Measurements from ENCODE around the gene DIP2B. TPM values are rescaled to one million over a fixed set of nuclear protein-coding genes. Genes with fewer than 3 reads are reported as not detected.

DIP2B gene
- total RNA-seq, 1 experiment from 2014 or later = 30.2 TPM

- no peak overlapping the region for H3K27ac ChIP-seq (ENCODE audit: low read length)
- POLR2A ChIA-PET = no interaction called here
- ATAC-seq = no peak
- DNase-seq (ENCODE audit: low read depth, low spot score) = no peak
- H3K4me3 ChIP-seq (ENCODE audit: low read depth in 2 of 2, low read length in 2 of 2) = no peak overlapping the region
- H3K36me3 ChIP-seq (ENCODE audit: control insufficient read depth, insufficient read depth, low read length) = peaks cover 8% of the 10 kb centered on the region; the same call in 1 of the 2 replicates
- H3K9me3 ChIP-seq (ENCODE audit: control insufficient read depth, insufficient read depth, low read depth, low read length) = no peaks in the 10 kb centered on the region
- no peaks in the 10 kb centered on the region for H3K27me3 ChIP-seq (ENCODE audit: control insufficient read depth, insufficient read depth, low read length)
- intact Hi-C loops (cut with micrococcal nuclease; ENCODE audit: unreplicated experiment) = no loop called here
- CTCF ChIA-PET = no interaction called here
- TF ChIP-seq SIN3A (IDR thresholded peaks at IDR 0.05; ENCODE audit: borderline replicate concordance, insufficient read depth, low read depth, low read length) = no peak
- TF ChIP-seq REST (IDR thresholded peaks at IDR 0.05; ENCODE audit: insufficient read depth in 1 of 2, low read depth in 2 of 2, low read length in 1 of 2) = no peak
- no peak for TF ChIP-seq TCF7L2 (IDR thresholded peaks at IDR 0.05; ENCODE audit: low read depth, low read length)
- TF ChIP-seq CTCF (IDR thresholded peaks at IDR 0.05) = no peak
- TF ChIP-seq POLR2AphosphoS5 (IDR thresholded peaks at IDR 0.05; ENCODE audit: low read depth, low read length) = no peak
- H3K4me1 ChIP-seq (ENCODE audit: control insufficient read depth, insufficient read depth, low read length) = peaks cover 2% of the 10 kb centered on the region; the same call in 1 of the 2 replicates
- in situ Hi-C loops (cut with HindIII; ENCODE audit: low pct_unique_long_range_greater_than_20kb, low sequenced_read_pairs) = no loop called here
- no TSS peak for BruUV-seq (replicated peaks)
Measured at GRCh38 chr12:50678650-50679365, 174.0 kb downstream of the DIP2B start.

GRCh38 chr12:50679612-50680011 lies 174.8 kb downstream of the DIP2B start:
- CTCF ChIA-PET = interaction anchor here (0.7 kb wide), 1 partner anchor 18 kb away, joined by 7 read pairs; no protein-coding TSS in a partner anchor

More at GRCh38 chr12:50679612-50680011, 174.8 kb downstream of the DIP2B start:
- H3K27ac ChIP-seq (ENCODE audit: low read length) = no peak overlapping the region
- no peaks in the 10 kb centered on the region for H3K9me3 ChIP-seq (ENCODE audit: control insufficient read depth, insufficient read depth, low read depth, low read length)
- H3K4me1 ChIP-seq (ENCODE audit: control insufficient read depth, insufficient read depth, low read length) = peaks cover 2% of the 10 kb centered on the region; the same call in 1 of the 2 replicates
- ATAC-seq (no peak), DNase-seq (ENCODE audit: low read depth, low spot score) (no peak)
- POLR2A ChIA-PET = no interaction called here
- in situ Hi-C loops (cut with HindIII; ENCODE audit: low pct_unique_long_range_greater_than_20kb, low sequenced_read_pairs) (no loop called here), intact Hi-C loops (cut with micrococcal nuclease; ENCODE audit: unreplicated experiment) (no loop called here)
- TF ChIP-seq REST (IDR thresholded peaks at IDR 0.05; ENCODE audit: insufficient read depth in 1 of 2, low read depth in 2 of 2, low read length in 1 of 2) (no peak), CTCF (IDR thresholded peaks at IDR 0.05) (no peak), POLR2AphosphoS5 (IDR thresholded peaks at IDR 0.05; ENCODE audit: low read depth, low read length) (no peak)
- H3K27me3 ChIP-seq (ENCODE audit: control insufficient read depth, insufficient read depth, low read length) = no peaks in the 10 kb centered on the region
- BruUV-seq (replicated peaks) = no TSS peak
- peaks cover 8% of the 10 kb centered on the region; the same call in 1 of the 2 replicates for H3K36me3 ChIP-seq (ENCODE audit: control insufficient read depth, insufficient read depth, low read length)
- no peak overlapping the region for H3K4me3 ChIP-seq (ENCODE audit: low read depth in 2 of 2, low read length in 2 of 2)

All from Panc1 (cell line).